Osteocyte (in vitro differentiated cells): ENCODE data around the gene GRM5. TPM values are rescaled to one million over a fixed set of nuclear protein-coding genes. Genes with fewer than 3 reads are reported as not detected.

Experiments used
- DNase-seq: peaks from one replicate; pipeline ENCODE4 v3.0.0; 2021; ENCODE audit warnings: mixed read lengths; ENCODE audit not compliant: unreplicated experiment; ENCODE audit errors: extremely low spot score
- H3K27ac Mint-ChIP-seq: one replicate; pipeline ENCODE4 v1.8.0; 2021; ENCODE audit warnings: mild to moderate bottlenecking, mixed read lengths; ENCODE audit not compliant: unreplicated experiment
- H3K27me3 Mint-ChIP-seq: one replicate; pipeline ENCODE4 v1.8.0; 2021; ENCODE audit warnings: mixed read lengths; ENCODE audit not compliant: unreplicated experiment
- H3K36me3 Mint-ChIP-seq: one replicate; pipeline ENCODE4 v1.8.0; 2021; ENCODE audit warnings: mixed read lengths; ENCODE audit not compliant: unreplicated experiment
- H3K4me1 Mint-ChIP-seq: one replicate; pipeline ENCODE4 v1.8.0; 2021; ENCODE audit warnings: mixed read lengths; ENCODE audit not compliant: unreplicated experiment
- H3K4me3 Mint-ChIP-seq: one replicate; pipeline ENCODE4 v1.8.0; 2021; ENCODE audit warnings: mild to moderate bottlenecking, moderate library complexity, mixed read lengths; ENCODE audit not compliant: unreplicated experiment
- H3K9me3 Mint-ChIP-seq: one replicate; pipeline ENCODE4 v1.8.0; 2021; ENCODE audit warnings: mixed read lengths; ENCODE audit not compliant: unreplicated experiment
- total RNA-seq: library from RNA; stranded (reverse); gene quantifications from 2 replicates; pipeline ENCODE4 v1.2.1, GENCODE V29; 2021
- TF ChIP-seq, protein P1 (sequence below): fragments of 200-600 bp; sonication (generic); IDR thresholded peaks from 2 replicates; pipeline ENCODE4 v1.5.0; 2021; ENCODE audit warnings: antibody characterized with exemption, mild to moderate bottlenecking, moderate library complexity

The GRM5 gene
- total RNA-seq, 1 donor from 2014 or later = 0.21 TPM

DNA sequence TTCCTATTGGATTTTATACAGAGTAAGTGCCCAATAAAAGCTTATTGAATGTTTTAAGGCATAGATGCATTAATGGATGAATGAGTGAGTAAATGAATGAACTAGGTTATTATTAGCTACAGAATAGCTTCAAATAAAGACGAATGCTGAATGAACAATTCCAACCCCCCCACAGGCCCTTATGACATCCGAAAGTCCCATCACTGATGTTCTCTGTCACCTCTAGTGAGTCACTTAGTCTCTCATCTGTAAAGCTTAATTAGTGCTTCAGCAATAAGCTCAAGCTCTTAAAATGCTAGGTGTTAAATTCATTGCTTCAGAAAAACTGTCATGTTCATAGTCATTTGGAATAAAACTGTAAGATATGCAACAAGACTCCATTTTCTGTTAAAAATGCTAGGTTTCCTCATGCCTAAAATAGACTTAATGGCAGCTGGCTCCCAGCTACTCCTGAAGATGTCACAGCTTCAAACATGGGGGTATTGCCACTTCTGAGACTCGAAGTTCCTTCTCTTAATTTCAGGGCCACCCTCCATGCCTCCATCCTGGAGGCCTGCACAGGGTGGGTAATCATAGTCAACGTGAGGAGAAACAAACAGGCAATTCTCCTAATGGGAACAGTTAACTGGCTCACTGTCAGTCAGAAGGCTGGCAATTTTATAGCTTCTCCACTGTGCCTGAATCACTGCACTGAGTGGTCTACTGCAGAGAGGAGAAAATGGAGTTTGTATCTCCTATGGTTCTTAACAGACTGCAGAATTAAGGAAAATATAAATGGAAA lies 373.3 kb downstream of the GRM5 start:
- Mint-ChIP-seq H3K9me3 (no peaks in the 10 kb centered on the region), H3K4me1 (no peaks in the 10 kb centered on the region), H3K27ac (no peak overlapping the region), H3K36me3 (no peaks in the 10 kb centered on the region), H3K4me3 (no peak overlapping the region), H3K27me3 (peaks cover 4% of the 10 kb centered on the region)
- TF ChIP-seq, protein P1, sequence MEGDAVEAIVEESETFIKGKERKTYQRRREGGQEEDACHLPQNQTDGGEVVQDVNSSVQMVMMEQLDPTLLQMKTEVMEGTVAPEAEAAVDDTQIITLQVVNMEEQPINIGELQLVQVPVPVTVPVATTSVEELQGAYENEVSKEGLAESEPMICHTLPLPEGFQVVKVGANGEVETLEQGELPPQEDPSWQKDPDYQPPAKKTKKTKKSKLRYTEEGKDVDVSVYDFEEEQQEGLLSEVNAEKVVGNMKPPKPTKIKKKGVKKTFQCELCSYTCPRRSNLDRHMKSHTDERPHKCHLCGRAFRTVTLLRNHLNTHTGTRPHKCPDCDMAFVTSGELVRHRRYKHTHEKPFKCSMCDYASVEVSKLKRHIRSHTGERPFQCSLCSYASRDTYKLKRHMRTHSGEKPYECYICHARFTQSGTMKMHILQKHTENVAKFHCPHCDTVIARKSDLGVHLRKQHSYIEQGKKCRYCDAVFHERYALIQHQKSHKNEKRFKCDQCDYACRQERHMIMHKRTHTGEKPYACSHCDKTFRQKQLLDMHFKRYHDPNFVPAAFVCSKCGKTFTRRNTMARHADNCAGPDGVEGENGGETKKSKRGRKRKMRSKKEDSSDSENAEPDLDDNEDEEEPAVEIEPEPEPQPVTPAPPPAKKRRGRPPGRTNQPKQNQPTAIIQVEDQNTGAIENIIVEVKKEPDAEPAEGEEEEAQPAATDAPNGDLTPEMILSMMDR = no peak
- DNase-seq = no peak

DNA sequence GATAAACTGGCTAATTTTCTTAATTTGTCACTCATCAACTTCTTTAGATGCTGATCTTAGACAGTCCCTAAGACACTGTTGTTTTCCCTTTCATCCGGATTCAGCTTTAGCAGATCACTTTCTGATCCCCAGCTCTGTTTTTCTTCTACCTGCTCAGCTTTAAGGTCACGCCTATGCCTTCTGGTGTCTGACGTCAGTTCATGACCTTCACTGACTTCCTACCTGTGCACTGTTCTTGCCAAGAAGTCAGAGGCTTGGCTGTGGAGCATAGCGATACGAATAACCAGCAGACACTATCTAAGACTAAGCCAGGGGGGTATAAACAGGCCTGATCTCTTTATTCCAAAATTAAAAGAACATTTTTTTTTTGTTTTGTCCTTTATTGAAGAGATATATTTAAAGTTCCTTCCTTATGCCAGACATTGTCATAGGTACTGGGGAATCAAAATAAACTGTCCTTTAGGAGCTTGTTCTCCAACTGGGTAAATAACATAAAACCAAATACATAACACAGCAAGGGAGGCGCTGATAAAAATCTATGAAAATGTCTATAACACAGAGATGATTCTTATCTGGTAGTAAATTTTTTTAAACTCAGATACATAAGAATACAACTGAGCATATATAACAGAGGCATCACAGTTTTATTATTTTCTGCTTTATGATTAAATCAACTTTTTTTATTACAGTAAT lies 376.1 kb downstream of the GRM5 start:
- TF ChIP-seq, protein P1 = no peak
- no peaks in the 10 kb centered on the region for H3K4me1 Mint-ChIP-seq
- H3K27me3 Mint-ChIP-seq = peaks cover 4% of the 10 kb centered on the region

DNA sequence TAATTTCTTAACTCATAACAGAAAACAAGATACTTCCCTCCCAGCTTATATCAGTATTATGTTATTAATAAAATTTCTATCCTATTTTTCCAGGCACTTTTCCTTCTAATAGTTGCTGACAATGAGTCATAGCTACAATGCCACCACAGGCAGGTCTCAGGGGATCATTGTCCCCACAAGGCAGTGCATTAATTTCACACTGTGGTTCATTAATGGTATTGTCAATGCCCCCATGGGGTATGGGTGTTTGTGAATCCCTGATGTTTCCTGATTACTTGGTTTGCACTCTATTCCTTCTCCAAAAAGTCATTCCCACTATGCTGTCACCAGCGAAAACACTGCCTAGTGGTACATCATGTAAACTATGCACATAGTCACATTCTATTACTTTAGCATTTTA lies 382.8 kb downstream of the GRM5 start:
- TF ChIP-seq, protein P1 = no peak
- no peak for DNase-seq
- no peaks in the 10 kb centered on the region for H3K36me3 Mint-ChIP-seq
- H3K4me1 Mint-ChIP-seq = no peaks in the 10 kb centered on the region
- no peak overlapping the region for H3K4me3 Mint-ChIP-seq
- no peaks in the 10 kb centered on the region for H3K27me3 Mint-ChIP-seq
- H3K9me3 Mint-ChIP-seq = peaks cover 7% of the 10 kb centered on the region
- no peak overlapping the region for H3K27ac Mint-ChIP-seq

More for the DNA sequence above, 376.1 kb downstream of the GRM5 start:
- H3K36me3 Mint-ChIP-seq = no peaks in the 10 kb centered on the region
- H3K27ac Mint-ChIP-seq = no peak overlapping the region
- no peak for DNase-seq
- no peaks in the 10 kb centered on the region for H3K9me3 Mint-ChIP-seq
- no peak overlapping the region for H3K4me3 Mint-ChIP-seq

DNA sequence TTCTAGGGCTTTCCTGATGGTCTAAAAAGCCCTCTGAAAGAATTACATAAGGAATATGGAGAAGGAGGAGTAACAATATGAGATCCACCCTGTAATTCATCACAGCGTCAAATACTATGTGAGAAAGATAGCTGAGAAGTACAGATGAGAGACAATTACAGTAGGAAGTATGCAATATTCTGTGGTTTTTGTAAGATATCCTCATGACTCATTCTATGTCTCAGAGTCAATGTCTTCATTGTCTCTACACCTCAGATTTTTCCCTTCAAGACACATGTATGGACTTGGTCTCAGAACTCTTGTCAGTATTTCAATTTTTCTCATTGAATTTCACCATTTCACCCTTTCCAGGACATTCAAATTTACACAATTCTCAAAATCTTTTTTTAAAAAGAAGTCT lies 385.0 kb downstream of the GRM5 start:
- TF ChIP-seq, protein P1 = no peak
- Mint-ChIP-seq H3K27me3 (no peaks in the 10 kb centered on the region), H3K4me3 (no peak overlapping the region), H3K27ac (no peak overlapping the region), H3K9me3 (peaks cover 7% of the 10 kb centered on the region), H3K4me1 (no peaks in the 10 kb centered on the region), H3K36me3 (no peaks in the 10 kb centered on the region)
- DNase-seq = no peak

DNA sequence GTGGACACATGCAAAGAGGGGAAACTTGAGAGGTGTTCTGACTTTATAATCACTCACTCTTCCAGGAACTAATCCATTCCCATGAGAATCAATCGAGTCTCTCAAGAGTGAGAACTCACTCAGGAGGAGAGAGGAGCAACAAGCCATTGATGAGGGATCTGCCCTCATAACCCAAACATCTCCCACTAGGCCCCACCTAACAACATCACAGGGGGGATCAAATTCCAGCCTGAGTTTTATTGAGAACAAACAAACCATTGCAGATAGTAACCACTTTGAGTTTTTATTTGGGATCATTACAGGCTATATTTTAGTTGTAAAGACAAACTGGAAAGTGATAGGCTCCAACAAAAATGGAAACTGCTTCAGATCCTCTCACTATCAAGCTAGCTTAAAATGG lies 399.4 kb downstream of the GRM5 start:
- TF ChIP-seq, protein P1 = no peak
- Mint-ChIP-seq H3K27ac (no peak overlapping the region), H3K36me3 (no peaks in the 10 kb centered on the region), H3K4me1 (no peaks in the 10 kb centered on the region), H3K4me3 (no peak overlapping the region), H3K27me3 (no peaks in the 10 kb centered on the region), H3K9me3 (no peaks in the 10 kb centered on the region)
- no peak for DNase-seq
